H1 (cell line): ENCODE measurements around the gene CTNNA3.

Experiments used
- CBX5 ChIP-seq: fragments of 300-800, 300-1000 bp; sonication (generic); IDR thresholded peaks from 2 replicates; pipeline ENCODE4 v1.7.1; 2016; ENCODE audit warnings: antibody characterized with exemption, low read length, low read depth
- EP300 ChIP-seq, 2 experiments: IDR thresholded peaks; 1 replicate in 1 of 2; 2 replicates in 1 of 2; pipeline ENCODE4 v1.6.1; 2011 to 2012; ENCODE audit warnings: low read depth in 2 of 2, low read length in 2 of 2, mild to moderate bottlenecking in 2 of 2, borderline replicate concordance in 1 of 2, inconsistent platforms in 1 of 2, moderate library complexity in 1 of 2
- EZH2 ChIP-seq: fragments of 200-600 bp; sonication (generic); IDR thresholded peaks from 2 replicates; pipeline ENCODE4 v1.7.1; 2012; ENCODE audit warnings: low read depth, mild to moderate bottlenecking, moderate library complexity, low read length, inconsistent platforms; ENCODE audit not compliant: severe bottlenecking
- HDAC2 ChIP-seq, 2 experiments: fragments of 300-600 bp in 1 of 2; sonication (generic) in 1 of 2; IDR thresholded peaks; 2 replicates each; pipeline ENCODE4 v1.6.1; 2011 to 2012; ENCODE audit warnings: low read depth in 2 of 2, low read length in 2 of 2, mild to moderate bottlenecking in 2 of 2, moderate library complexity in 2 of 2, borderline replicate concordance in 1 of 2, inconsistent platforms in 1 of 2
- KDM5A ChIP-seq: fragments of 200-600 bp; IDR thresholded peaks from 2 replicates; pipeline ENCODE4 v1.7.1; 2012; ENCODE audit warnings: mild to moderate bottlenecking, low read length, inconsistent platforms, mixed read lengths
- PHF8 ChIP-seq: fragments of 200-600 bp; sonication (generic); conservative IDR thresholded peaks from 2 replicates; pipeline ENCODE4 v1.7.1; 2012; ENCODE audit warnings: low read depth, mild to moderate bottlenecking, inconsistent platforms, low read length, moderate library complexity
- POLR2AphosphoS5 ChIP-seq: IDR thresholded peaks from 2 replicates; pipeline ENCODE4 v1.6.1; 2011; ENCODE audit warnings: low read depth, low read length
- SIRT6 ChIP-seq: IDR thresholded peaks from one replicate; pipeline ENCODE4 v1.7.1; 2012; ENCODE audit warnings: low read length, inconsistent platforms
- TAF7 ChIP-seq: optimal IDR thresholded peaks from 2 replicates; pipeline ENCODE3; 2011; ENCODE audit warnings: low read depth, mild to moderate bottlenecking, inconsistent platforms, low read length, moderate library complexity, borderline replicate concordance
- TBP ChIP-seq: IDR thresholded peaks from 2 replicates; pipeline ENCODE4 v1.6.1; 2011; ENCODE audit warnings: low read depth, low read length, improper control_type of control experiment
- TEAD4 ChIP-seq: IDR thresholded peaks from 2 replicates; pipeline ENCODE4 v1.6.1; 2012; ENCODE audit warnings: low read depth, low read length, inconsistent platforms, mixed read lengths
- ZNF274 ChIP-seq: IDR thresholded peaks from 2 replicates; pipeline ENCODE4 v1.7.0; 2012; ENCODE audit warnings: low read length, borderline replicate concordance; ENCODE audit errors: extremely low read depth
- TF ChIP-seq, protein P1 (sequence below): IDR thresholded peaks from 2 replicates; pipeline ENCODE4 v1.6.1; 2012; ENCODE audit warnings: inconsistent platforms
- TF ChIP-seq, protein P2 (sequence below), 3 experiments: IDR thresholded peaks; 1 replicate in 2 of 3; 2 replicates in 1 of 3; pipeline versions ENCODE4 v1.5.1 to v1.6.1; 2011; ENCODE audit warnings: low read length in 3 of 3, mild to moderate bottlenecking in 3 of 3, inconsistent platforms in 2 of 3, low read depth in 1 of 3, moderate library complexity in 1 of 3; ENCODE audit not compliant: insufficient read depth in 1 of 3; ENCODE audit errors: control extremely low read depth in 1 of 3

GRCh38 chr10:66521506-66521905 is 1174.5 kb downstream of the CTNNA3 start:
- TF ChIP-seq, protein P1, sequence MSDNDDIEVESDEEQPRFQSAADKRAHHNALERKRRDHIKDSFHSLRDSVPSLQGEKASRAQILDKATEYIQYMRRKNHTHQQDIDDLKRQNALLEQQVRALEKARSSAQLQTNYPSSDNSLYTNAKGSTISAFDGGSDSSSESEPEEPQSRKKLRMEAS = no peak
- TF ChIP-seq POLR2AphosphoS5 (no peak), KDM5A (no peak), HDAC2 (IDR thresholded peaks at IDR 0.05; ENCODE audit: borderline replicate concordance in 1 of 2, low read depth in 2 of 2, low read length in 2 of 2) (no peak), SIRT6 (no peak), TAF7 (no peak), TEAD4 (no peak), ZNF274 (no peak), PHF8 (no peak), EP300 (IDR thresholded peaks at IDR 0.05; ENCODE audit: borderline replicate concordance in 1 of 2, low read depth in 2 of 2, low read length in 2 of 2) (no peak), EZH2 (no peak), CBX5 (no peak), TBP (no peak)
- TF ChIP-seq, protein P2, sequence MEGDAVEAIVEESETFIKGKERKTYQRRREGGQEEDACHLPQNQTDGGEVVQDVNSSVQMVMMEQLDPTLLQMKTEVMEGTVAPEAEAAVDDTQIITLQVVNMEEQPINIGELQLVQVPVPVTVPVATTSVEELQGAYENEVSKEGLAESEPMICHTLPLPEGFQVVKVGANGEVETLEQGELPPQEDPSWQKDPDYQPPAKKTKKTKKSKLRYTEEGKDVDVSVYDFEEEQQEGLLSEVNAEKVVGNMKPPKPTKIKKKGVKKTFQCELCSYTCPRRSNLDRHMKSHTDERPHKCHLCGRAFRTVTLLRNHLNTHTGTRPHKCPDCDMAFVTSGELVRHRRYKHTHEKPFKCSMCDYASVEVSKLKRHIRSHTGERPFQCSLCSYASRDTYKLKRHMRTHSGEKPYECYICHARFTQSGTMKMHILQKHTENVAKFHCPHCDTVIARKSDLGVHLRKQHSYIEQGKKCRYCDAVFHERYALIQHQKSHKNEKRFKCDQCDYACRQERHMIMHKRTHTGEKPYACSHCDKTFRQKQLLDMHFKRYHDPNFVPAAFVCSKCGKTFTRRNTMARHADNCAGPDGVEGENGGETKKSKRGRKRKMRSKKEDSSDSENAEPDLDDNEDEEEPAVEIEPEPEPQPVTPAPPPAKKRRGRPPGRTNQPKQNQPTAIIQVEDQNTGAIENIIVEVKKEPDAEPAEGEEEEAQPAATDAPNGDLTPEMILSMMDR (IDR thresholded peaks at IDR 0.05; ENCODE audit: control extremely low read depth in 1 of 3, insufficient read depth in 1 of 3, low read depth in 1 of 3, low read length in 3 of 3) = no peak
